GM12878 (cell line): ENCODE data around the gene PTPRD.

Experiments
- BRCA1 ChIP-seq: IDR thresholded peaks from 2 replicates; pipeline ENCODE4 v1.6.1; 2011; ENCODE audit warnings: low read depth, low read length, improper control_type of control experiment
- CHD2 ChIP-seq: IDR thresholded peaks from 2 replicates; pipeline ENCODE4 v1.6.1; 2011; ENCODE audit warnings: low read depth, low read length, improper control_type of control experiment, borderline replicate concordance
- EP300 ChIP-seq, 2 experiments: fragments of 150-350 bp in 1 of 2; IDR thresholded peaks; 2 replicates each; pipeline ENCODE4 v1.6.1; 2011 to 2012; ENCODE audit warnings: low read depth in 2 of 2, low read length in 2 of 2, borderline replicate concordance in 1 of 2, improper control_type of control experiment in 1 of 2, inconsistent platforms in 1 of 2; ENCODE audit not compliant: control insufficient read depth in 1 of 2
- EZH2 ChIP-seq: IDR thresholded peaks from 2 replicates; pipeline ENCODE4 v1.6.1; 2012; ENCODE audit warnings: low read depth, mild to moderate bottlenecking, control low read depth, inconsistent platforms, low read length, borderline replicate concordance; ENCODE audit not compliant: control insufficient read depth
- POLR2A ChIP-seq: IDR thresholded peaks from 2 replicates; pipeline ENCODE4 v1.6.1; 2011; ENCODE audit warnings: low read depth, mild to moderate bottlenecking, low read length
- ZZZ3 ChIP-seq: IDR thresholded peaks from 2 replicates; pipeline ENCODE4 v1.6.1; 2011; ENCODE audit warnings: low read depth; ENCODE audit not compliant: control insufficient read depth, insufficient read length
- TF ChIP-seq, protein P1 (sequence below), 3 experiments: IDR thresholded peaks in 2 of 3; conservative IDR thresholded peaks in 1 of 3; 2 replicates each; pipeline ENCODE4 v1.5.1; 2011; ENCODE audit warnings: low read depth in 3 of 3, low read length in 3 of 3, mild to moderate bottlenecking in 3 of 3, control low read depth in 2 of 3, moderate library complexity in 2 of 3, inconsistent platforms in 1 of 3, mixed read lengths in 1 of 3; ENCODE audit not compliant: control insufficient read depth in 2 of 3, insufficient read depth in 1 of 3; ENCODE audit errors: extremely low read depth in 1 of 3
- TF ChIP-seq, protein P2 (sequence below): fragments of 450-650 bp; IDR thresholded peaks from 2 replicates; pipeline ENCODE4 v1.6.1; 2017; ENCODE audit warnings: low read depth, mild to moderate bottlenecking, moderate library complexity
- TF ChIP-seq, protein P3 (sequence below): fragments of 450-650 bp; formaldehyde crosslinking; IDR thresholded peaks from 2 replicates; pipeline ENCODE4 v1.4.0; 2020; ENCODE audit warnings: mild to moderate bottlenecking, moderate library complexity

- TF ChIP-seq BRCA1: no peak
- TF ChIP-seq CHD2: no peak
- TF ChIP-seq, protein P1, sequence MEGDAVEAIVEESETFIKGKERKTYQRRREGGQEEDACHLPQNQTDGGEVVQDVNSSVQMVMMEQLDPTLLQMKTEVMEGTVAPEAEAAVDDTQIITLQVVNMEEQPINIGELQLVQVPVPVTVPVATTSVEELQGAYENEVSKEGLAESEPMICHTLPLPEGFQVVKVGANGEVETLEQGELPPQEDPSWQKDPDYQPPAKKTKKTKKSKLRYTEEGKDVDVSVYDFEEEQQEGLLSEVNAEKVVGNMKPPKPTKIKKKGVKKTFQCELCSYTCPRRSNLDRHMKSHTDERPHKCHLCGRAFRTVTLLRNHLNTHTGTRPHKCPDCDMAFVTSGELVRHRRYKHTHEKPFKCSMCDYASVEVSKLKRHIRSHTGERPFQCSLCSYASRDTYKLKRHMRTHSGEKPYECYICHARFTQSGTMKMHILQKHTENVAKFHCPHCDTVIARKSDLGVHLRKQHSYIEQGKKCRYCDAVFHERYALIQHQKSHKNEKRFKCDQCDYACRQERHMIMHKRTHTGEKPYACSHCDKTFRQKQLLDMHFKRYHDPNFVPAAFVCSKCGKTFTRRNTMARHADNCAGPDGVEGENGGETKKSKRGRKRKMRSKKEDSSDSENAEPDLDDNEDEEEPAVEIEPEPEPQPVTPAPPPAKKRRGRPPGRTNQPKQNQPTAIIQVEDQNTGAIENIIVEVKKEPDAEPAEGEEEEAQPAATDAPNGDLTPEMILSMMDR (IDR thresholded peaks at IDR 0.05 in 2 of 3, conservative IDR thresholded peaks at IDR 0.05 in 1 of 3; ENCODE audit: control insufficient read depth in 2 of 3, extremely low read depth in 1 of 3, insufficient read depth in 1 of 3, low read depth in 3 of 3, low read length in 3 of 3): no peak
- TF ChIP-seq EP300 (IDR thresholded peaks at IDR 0.05; ENCODE audit: borderline replicate concordance in 1 of 2, control insufficient read depth in 1 of 2, low read depth in 2 of 2, low read length in 2 of 2): no peak
- no peak for TF ChIP-seq ZZZ3
- no peak for TF ChIP-seq POLR2A
- no peak for TF ChIP-seq EZH2
- TF ChIP-seq, protein P2, sequence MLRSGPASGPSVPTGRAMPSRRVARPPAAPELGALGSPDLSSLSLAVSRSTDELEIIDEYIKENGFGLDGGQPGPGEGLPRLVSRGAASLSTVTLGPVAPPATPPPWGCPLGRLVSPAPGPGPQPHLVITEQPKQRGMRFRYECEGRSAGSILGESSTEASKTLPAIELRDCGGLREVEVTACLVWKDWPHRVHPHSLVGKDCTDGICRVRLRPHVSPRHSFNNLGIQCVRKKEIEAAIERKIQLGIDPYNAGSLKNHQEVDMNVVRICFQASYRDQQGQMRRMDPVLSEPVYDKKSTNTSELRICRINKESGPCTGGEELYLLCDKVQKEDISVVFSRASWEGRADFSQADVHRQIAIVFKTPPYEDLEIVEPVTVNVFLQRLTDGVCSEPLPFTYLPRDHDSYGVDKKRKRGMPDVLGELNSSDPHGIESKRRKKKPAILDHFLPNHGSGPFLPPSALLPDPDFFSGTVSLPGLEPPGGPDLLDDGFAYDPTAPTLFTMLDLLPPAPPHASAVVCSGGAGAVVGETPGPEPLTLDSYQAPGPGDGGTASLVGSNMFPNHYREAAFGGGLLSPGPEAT: no peak
- TF ChIP-seq, protein P3, sequence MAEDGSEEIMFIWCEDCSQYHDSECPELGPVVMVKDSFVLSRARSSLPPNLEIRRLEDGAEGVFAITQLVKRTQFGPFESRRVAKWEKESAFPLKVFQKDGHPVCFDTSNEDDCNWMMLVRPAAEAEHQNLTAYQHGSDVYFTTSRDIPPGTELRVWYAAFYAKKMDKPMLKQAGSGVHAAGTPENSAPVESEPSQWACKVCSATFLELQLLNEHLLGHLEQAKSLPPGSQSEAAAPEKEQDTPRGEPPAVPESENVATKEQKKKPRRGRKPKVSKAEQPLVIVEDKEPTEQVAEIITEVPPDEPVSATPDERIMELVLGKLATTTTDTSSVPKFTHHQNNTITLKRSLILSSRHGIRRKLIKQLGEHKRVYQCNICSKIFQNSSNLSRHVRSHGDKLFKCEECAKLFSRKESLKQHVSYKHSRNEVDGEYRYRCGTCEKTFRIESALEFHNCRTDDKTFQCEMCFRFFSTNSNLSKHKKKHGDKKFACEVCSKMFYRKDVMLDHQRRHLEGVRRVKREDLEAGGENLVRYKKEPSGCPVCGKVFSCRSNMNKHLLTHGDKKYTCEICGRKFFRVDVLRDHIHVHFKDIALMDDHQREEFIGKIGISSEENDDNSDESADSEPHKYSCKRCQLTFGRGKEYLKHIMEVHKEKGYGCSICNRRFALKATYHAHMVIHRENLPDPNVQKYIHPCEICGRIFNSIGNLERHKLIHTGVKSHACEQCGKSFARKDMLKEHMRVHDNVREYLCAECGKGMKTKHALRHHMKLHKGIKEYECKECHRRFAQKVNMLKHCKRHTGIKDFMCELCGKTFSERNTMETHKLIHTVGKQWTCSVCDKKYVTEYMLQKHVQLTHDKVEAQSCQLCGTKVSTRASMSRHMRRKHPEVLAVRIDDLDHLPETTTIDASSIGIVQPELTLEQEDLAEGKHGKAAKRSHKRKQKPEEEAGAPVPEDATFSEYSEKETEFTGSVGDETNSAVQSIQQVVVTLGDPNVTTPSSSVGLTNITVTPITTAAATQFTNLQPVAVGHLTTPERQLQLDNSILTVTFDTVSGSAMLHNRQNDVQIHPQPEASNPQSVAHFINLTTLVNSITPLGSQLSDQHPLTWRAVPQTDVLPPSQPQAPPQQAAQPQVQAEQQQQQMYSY: no peak
These were observed 1740.9 kb downstream of the PTPRD start for GRCh38 chr9:8871796-8872445.
